GM23338 (cell line): Measurements from ENCODE around the gene BCHE. TPM values are rescaled to one million over a fixed set of nuclear protein-coding genes. Genes with fewer than 3 reads are reported as not detected.

Experiments used
- ATAC-seq: fragments of 200-7000 bp; cut with Tn5 transposase; 3 replicates; pipeline ENCODE4 v1.9.1; 2020
- DNase-seq: peaks from one replicate; pipeline ENCODE4 v3.0.0-alpha.2; 2015; ENCODE audit warnings: low spot score
- H2AFZ ChIP-seq: fragments of 200-600 bp; sonication (generic); 2 replicates; pipeline ENCODE4 v1.8.0; 2016; ENCODE audit warnings: antibody characterized with exemption, mild to moderate bottlenecking, moderate library complexity
- H3F3A ChIP-seq: fragments of 200-600 bp; sonication (generic); replicated peaks from 2 replicates; pipeline ENCODE4 v1.8.0; 2017; ENCODE audit warnings: antibody characterized with exemption, mixed run types, low read depth
- H3K27ac ChIP-seq: fragments of 200-600 bp; sonication (generic); 2 replicates; pipeline ENCODE4 v1.6.1; 2016; ENCODE audit warnings: low read depth
- H3K27me3 ChIP-seq: fragments of 200-600 bp; sonication (generic); 2 replicates; pipeline ENCODE4 v1.8.0; 2016; ENCODE audit warnings: mild to moderate bottlenecking, mixed run types, moderate library complexity; ENCODE audit not compliant: insufficient read depth
- H3K36me3 ChIP-seq: fragments of 200-600 bp; sonication (generic); 2 replicates; pipeline ENCODE4 v1.8.0; 2016; ENCODE audit warnings: mild to moderate bottlenecking; ENCODE audit not compliant: insufficient read depth
- H3K4me1 ChIP-seq: fragments of 200-600 bp; sonication (generic); 2 replicates; pipeline ENCODE4 v1.8.0; 2016; ENCODE audit warnings: mild to moderate bottlenecking, moderate library complexity; ENCODE audit not compliant: insufficient read depth
- H3K4me2 ChIP-seq: fragments of 200-600 bp; sonication (generic); 2 replicates; pipeline ENCODE4 v1.7.1; 2017; ENCODE audit warnings: mixed run types
- H3K4me3 ChIP-seq: fragments of 200-600 bp; sonication (generic); 2 replicates; pipeline ENCODE4 v1.6.1; 2016; ENCODE audit warnings: mixed run types
- H3K79me2 ChIP-seq: fragments of 200-600 bp; sonication (generic); replicated peaks from 2 replicates; pipeline ENCODE4 v1.8.0; 2017; ENCODE audit warnings: mild to moderate bottlenecking; ENCODE audit not compliant: insufficient read depth
- H3K9me2 ChIP-seq: fragments of 200-600 bp; sonication (generic); 2 replicates; pipeline ENCODE4 v1.8.0; 2017; ENCODE audit not compliant: insufficient read depth
- H4K20me1 ChIP-seq: fragments of 200-600 bp; sonication (generic); replicated peaks from 2 replicates; pipeline ENCODE4 v1.8.0; 2017; ENCODE audit warnings: mild to moderate bottlenecking; ENCODE audit not compliant: insufficient read depth
- H3K27ac Mint-ChIP-seq: 2 replicates; pipeline ENCODE4 v1.8.0; 2020; ENCODE audit warnings: inconsistent platforms, mild to moderate bottlenecking, moderate library complexity, mixed read lengths
- H3K27me3 Mint-ChIP-seq: 3 replicates; pipeline ENCODE4 v1.8.0; 2022; ENCODE audit warnings: low read depth, mild to moderate bottlenecking, moderate library complexity, mixed read lengths, inconsistent platforms; ENCODE audit not compliant: insufficient read depth, poor library complexity
- H3K36me3 Mint-ChIP-seq: 3 replicates; pipeline ENCODE4 v1.8.0; 2021; ENCODE audit warnings: low read depth, mild to moderate bottlenecking, inconsistent platforms, moderate library complexity, mixed read lengths
- H3K4me1 Mint-ChIP-seq: 3 replicates; pipeline ENCODE4 v1.8.0; 2020; ENCODE audit warnings: mild to moderate bottlenecking, inconsistent platforms, mixed read lengths
- H3K4me3 Mint-ChIP-seq: 3 replicates; pipeline ENCODE4 v1.8.0; 2021; ENCODE audit warnings: moderate library complexity, mild to moderate bottlenecking, inconsistent platforms, mixed read lengths
- H3K9me3 Mint-ChIP-seq: 3 replicates; pipeline ENCODE4 v1.8.0; 2020; ENCODE audit warnings: moderate library complexity, mild to moderate bottlenecking, inconsistent platforms, mixed read lengths
- EZH2phosphoT487 ChIP-seq: fragments of 200-600 bp; sonication (generic); IDR thresholded peaks from one replicate; pipeline ENCODE4 v1.8.1; 2018; ENCODE audit warnings: antibody characterized with exemption; ENCODE audit not compliant: unreplicated experiment
- ZNF331 ChIP-seq: fragments of 250-450 bp; sonication (Bioruptor Pico); IDR thresholded peaks from 2 replicates; pipeline ENCODE4 v1.5.0; 2020; ENCODE audit warnings: low read depth, mild to moderate bottlenecking, moderate library complexity
- polyA plus RNA-seq: library from polyadenylated mRNA; unstranded; fragments of >200 nt; fragmentation: Nextera tagmentation; extraction: Ambion mirVana; gene quantifications from 2 replicates; pipeline ENCODE4 v1.2.1, GENCODE V29; 2016
- total RNA-seq: library from RNA; depleted of rRNA; stranded (reverse); fragments of >200 nt; shearing (Covaris generic); gene quantifications from 2 replicates; pipeline ENCODE4 v1.2.3, GENCODE V29; 2014
- TF ChIP-seq, protein P1 (sequence below): fragments of 250-450 bp; sonication (Bioruptor Pico); IDR thresholded peaks from 2 replicates; pipeline ENCODE4 v1.5.0; 2020; ENCODE audit warnings: mild to moderate bottlenecking, moderate library complexity
- TF ChIP-seq, protein P2 (sequence below), 2 experiments: fragments of 200-600 bp in 1 of 2; sonication (generic) in 1 of 2; conservative IDR thresholded peaks; 2 replicates each; pipeline versions ENCODE4 v1.5.1 to v1.6.1; 2016 to 2017; ENCODE audit warnings: antibody characterized with exemption in 2 of 2, low read depth in 2 of 2, mild to moderate bottlenecking in 2 of 2, moderate library complexity in 1 of 2

Gene BCHE
- total and polyA plus RNA-seq, 2 experiments from 2014 or later, result 0.73 to 1.1 TPM

DNA sequence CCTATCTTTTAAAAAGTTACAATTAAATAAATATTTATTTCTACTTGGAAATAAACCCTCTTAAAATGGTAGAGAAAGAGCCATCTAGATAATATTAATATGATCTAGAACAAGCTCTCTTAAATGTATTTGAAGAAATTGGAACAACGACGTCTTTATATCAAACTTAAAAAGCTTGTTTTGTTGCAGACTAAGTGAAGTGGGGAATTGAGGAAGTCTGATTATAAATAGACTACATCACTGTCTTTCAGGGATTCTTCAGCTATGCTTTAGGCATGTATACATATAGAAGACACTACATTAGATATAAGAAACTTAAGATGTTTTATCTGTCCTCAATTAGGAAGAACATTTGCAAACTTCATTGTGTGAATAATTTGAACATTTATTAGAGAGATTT is 1.8 kb downstream of the BCHE start:
- no peak overlapping the region for H3K4me3 Mint-ChIP-seq
- no peak overlapping the region for H2AFZ ChIP-seq
- no peak overlapping the region for H3K27ac ChIP-seq
- no peaks in the 10 kb centered on the region for H3K36me3 ChIP-seq
- peaks cover 21% of the 10 kb centered on the region for H3K4me1 Mint-ChIP-seq
- no peaks in the 10 kb centered on the region for H3K79me2 ChIP-seq
- no peak overlapping the region for H3K4me3 ChIP-seq
- no peaks in the 10 kb centered on the region for H3K36me3 Mint-ChIP-seq
- H3K4me1 ChIP-seq, result no peaks in the 10 kb centered on the region; the same call in 1 of the 2 replicates
- H3K4me2 ChIP-seq, result no peak overlapping the region
- no peak for TF ChIP-seq ZNF331
- TF ChIP-seq EZH2phosphoT487, result no peak
- TF ChIP-seq, protein P1, sequence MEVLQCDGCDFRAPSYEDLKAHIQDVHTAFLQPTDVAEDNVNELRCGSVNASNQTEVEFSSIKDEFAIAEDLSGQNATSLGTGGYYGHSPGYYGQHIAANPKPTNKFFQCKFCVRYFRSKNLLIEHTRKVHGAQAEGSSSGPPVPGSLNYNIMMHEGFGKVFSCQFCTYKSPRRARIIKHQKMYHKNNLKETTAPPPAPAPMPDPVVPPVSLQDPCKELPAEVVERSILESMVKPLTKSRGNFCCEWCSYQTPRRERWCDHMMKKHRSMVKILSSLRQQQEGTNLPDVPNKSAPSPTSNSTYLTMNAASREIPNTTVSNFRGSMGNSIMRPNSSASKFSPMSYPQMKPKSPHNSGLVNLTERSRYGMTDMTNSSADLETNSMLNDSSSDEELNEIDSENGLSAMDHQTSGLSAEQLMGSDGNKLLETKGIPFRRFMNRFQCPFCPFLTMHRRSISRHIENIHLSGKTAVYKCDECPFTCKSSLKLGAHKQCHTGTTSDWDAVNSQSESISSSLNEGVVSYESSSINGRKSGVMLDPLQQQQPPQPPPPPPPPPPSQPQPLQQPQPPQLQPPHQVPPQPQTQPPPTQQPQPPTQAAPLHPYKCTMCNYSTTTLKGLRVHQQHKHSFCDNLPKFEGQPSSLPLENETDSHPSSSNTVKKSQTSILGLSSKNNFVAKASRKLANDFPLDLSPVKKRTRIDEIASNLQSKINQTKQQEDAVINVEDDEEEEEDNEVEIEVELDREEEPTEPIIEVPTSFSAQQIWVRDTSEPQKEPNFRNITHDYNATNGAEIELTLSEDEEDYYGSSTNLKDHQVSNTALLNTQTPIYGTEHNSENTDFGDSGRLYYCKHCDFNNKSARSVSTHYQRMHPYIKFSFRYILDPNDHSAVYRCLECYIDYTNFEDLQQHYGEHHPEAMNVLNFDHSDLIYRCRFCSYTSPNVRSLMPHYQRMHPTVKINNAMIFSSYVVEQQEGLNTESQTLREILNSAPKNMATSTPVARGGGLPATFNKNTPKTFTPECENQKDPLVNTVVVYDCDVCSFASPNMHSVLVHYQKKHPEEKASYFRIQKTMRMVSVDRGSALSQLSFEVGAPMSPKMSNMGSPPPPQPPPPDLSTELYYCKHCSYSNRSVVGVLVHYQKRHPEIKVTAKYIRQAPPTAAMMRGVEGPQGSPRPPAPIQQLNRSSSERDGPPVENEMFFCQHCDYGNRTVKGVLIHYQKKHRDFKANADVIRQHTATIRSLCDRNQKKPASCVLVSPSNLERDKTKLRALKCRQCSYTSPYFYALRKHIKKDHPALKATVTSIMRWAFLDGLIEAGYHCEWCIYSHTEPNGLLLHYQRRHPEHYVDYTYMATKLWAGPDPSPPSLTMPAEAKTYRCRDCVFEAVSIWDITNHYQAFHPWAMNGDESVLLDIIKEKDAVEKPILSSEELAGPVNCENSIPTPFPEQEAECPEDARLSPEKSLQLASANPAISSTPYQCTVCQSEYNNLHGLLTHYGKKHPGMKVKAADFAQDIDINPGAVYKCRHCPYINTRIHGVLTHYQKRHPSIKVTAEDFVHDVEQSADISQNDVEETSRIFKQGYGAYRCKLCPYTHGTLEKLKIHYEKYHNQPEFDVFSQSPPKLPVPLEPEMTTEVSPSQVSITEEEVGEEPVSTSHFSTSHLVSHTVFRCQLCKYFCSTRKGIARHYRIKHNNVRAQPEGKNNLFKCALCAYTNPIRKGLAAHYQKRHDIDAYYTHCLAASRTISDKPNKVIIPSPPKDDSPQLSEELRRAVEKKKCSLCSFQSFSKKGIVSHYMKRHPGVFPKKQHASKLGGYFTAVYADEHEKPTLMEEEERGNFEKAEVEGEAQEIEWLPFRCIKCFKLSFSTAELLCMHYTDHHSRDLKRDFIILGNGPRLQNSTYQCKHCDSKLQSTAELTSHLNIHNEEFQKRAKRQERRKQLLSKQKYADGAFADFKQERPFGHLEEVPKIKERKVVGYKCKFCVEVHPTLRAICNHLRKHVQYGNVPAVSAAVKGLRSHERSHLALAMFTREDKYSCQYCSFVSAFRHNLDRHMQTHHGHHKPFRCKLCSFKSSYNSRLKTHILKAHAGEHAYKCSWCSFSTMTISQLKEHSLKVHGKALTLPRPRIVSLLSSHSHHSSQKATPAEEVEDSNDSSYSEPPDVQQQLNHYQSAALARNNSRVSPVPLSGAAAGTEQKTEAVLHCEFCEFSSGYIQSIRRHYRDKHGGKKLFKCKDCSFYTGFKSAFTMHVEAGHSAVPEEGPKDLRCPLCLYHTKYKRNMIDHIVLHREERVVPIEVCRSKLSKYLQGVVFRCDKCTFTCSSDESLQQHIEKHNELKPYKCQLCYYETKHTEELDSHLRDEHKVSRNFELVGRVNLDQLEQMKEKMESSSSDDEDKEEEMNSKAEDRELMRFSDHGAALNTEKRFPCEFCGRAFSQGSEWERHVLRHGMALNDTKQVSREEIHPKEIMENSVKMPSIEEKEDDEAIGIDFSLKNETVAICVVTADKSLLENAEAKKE, result no peak
- TF ChIP-seq, protein P2, sequence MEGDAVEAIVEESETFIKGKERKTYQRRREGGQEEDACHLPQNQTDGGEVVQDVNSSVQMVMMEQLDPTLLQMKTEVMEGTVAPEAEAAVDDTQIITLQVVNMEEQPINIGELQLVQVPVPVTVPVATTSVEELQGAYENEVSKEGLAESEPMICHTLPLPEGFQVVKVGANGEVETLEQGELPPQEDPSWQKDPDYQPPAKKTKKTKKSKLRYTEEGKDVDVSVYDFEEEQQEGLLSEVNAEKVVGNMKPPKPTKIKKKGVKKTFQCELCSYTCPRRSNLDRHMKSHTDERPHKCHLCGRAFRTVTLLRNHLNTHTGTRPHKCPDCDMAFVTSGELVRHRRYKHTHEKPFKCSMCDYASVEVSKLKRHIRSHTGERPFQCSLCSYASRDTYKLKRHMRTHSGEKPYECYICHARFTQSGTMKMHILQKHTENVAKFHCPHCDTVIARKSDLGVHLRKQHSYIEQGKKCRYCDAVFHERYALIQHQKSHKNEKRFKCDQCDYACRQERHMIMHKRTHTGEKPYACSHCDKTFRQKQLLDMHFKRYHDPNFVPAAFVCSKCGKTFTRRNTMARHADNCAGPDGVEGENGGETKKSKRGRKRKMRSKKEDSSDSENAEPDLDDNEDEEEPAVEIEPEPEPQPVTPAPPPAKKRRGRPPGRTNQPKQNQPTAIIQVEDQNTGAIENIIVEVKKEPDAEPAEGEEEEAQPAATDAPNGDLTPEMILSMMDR (conservative IDR thresholded peaks at IDR 0.05; ENCODE audit: low read depth in 2 of 2), result no peak
- no peaks in the 10 kb centered on the region for H4K20me1 ChIP-seq
- ATAC-seq (no peak), DNase-seq (no peak)
- H3F3A ChIP-seq, result no peaks in the 10 kb centered on the region
- no peaks in the 10 kb centered on the region for H3K27me3 ChIP-seq
- no peaks in the 10 kb centered on the region for H3K9me2 ChIP-seq
- H3K9me3 Mint-ChIP-seq, result no peaks in the 10 kb centered on the region
- H3K27me3 Mint-ChIP-seq, result no peaks in the 10 kb centered on the region
- H3K27ac Mint-ChIP-seq, result peak overlapping the region; percentile 45; the same call in 1 of the 2 replicates

DNA sequence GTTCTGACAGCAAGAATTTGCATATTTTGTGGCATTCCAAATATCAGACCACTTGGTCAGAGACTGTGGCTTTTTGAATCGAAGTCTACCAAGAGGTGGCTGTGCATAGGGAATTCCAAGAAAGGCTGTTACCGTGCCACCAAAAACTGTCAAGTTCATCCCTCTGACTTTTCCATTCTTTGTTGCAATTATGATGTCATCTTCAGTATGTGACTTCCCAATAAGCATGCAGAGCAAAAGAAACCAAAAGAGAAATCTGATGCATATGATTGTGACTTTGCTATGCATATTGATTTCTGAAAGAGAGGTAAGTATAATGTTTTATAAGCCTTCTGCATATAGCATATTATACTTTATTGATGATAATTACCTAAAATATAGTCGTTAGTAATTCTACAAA is 6.5 kb downstream of the BCHE start:
- no peak overlapping the region for H3K4me2 ChIP-seq
- Mint-ChIP-seq H3K27ac (no peak overlapping the region), H3K9me3 (no peaks in the 10 kb centered on the region), H3K27me3 (no peaks in the 10 kb centered on the region), H3K4me3 (no peak overlapping the region), H3K4me1 (peaks cover 8% of the 10 kb centered on the region; the same call in 2 of the 3 replicates), H3K36me3 (no peaks in the 10 kb centered on the region)
- no peak overlapping the region for H3K4me3 ChIP-seq
- H3K9me2 ChIP-seq, result no peaks in the 10 kb centered on the region
- H2AFZ ChIP-seq, result no peak overlapping the region
- no peaks in the 10 kb centered on the region for H3F3A ChIP-seq
- no peaks in the 10 kb centered on the region for H3K4me1 ChIP-seq
- no peaks in the 10 kb centered on the region for H3K27me3 ChIP-seq
- no peaks in the 10 kb centered on the region for H4K20me1 ChIP-seq
- ATAC-seq (no peak), DNase-seq (no peak)
- H3K27ac ChIP-seq, result no peak overlapping the region
- no peaks in the 10 kb centered on the region for H3K36me3 ChIP-seq
- no peaks in the 10 kb centered on the region for H3K79me2 ChIP-seq
- TF ChIP-seq, protein P1, result no peak
